Measurements from ENCODE around the gene RAB3IP.

The RAB3IP gene
- total RNA-seq, result 16.1 reads per million, percentile 42 among the genes with 10 or more reads in this experiment

DNA sequence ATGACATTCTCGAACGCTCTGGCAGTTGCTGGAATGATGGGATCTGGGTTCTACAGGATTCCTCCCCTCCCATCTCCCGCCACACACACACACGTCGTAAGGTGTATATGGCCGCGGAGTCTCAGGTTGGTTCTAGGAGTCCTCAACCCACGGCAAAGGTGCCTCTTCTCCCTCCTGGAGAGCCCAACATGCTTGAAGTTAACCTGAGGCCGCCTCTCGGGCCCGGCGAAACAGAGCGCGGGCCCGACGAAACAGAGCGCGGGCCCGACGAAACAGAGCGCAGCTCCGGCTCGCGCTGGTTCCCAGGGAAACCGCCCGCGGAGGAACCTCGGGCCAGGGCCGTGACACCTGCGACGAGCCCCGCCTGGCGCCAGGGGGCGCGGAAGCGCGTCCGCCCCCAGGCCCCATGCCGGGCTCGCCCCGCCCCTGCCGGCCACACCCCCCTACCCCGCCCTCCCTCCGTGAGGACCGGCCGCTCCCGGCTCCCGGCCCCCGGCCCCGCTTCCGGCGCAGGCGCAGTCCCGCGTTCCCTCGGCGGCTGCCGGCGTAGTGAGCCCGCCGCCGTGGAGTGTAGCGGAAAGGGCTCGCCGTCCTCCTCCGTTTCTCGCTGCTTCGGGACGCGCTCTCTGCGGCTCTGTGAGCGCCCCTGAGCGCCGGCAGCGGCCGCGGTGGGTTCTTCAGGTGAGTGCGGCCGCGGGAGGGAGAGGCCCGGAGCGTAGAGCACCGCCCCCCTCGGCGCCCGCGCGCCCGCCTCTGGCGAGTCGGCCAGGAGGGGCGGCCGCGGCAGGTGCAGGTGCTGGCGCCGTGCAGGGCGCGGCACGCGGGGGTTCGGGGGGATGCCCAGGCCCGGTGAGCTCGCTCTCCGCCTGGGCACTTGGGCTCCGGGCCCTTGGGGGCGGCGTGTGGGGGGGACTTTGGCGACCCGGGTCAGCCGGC is at the start of gene RAB3IP:
RAB3IP (plus strand) TSS at position 510 of the 936 bp plus-strand sequence. CDS start 16,549 bp downstream, outside the sequence.
- peak; percentile 86 for DNase-seq

GRCh38 chr12:69689638-69690037 is 49.0 kb upstream of the RAB3IP start:
- DNase-seq, result no peak

- DNase-seq, result no peak
Measured at GRCh38 chr12:69694123-69694522, 44.5 kb upstream of the RAB3IP start.

GRCh38 chr12:69698054-69698453 is 40.6 kb upstream of the RAB3IP start:
- no peak for DNase-seq

DNA sequence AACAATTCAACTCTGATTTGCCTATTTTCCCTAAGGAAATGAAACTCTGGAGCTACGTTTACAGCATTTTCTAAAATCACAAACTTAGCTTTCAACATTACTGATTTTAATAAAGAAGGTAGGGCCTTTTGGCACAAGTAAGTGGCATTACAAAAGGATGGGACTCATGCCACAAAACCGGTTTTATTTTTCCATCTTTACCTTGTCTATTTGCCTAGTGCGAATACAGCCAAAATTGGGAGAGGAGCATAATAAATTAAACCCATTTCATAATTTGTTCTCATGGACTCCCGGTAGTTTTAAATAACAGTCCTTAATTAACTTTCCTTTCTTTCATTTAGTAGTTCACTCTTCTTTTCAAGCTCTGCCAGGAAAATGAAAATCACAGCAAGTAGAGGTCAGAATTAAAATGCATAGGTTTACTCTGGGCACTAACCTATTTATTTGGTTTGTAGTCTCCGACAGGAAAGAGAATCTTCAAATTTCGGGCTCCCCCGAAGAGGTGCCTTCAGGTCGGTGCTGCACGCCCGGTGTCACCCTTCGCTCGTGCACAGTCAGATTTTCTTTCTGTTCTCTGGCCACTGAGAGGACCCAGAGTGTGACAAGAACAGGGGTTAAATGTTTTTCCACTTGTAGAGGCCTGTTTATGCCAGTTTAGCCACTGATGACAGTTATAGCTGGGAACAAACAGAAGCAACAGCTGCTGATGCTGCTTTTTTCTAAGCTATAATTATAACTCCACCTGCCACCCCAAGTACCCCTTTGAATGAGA is 39.7 kb upstream of the RAB3IP start, which contains the start of gene BEST3:
BEST3 (minus strand) TSS at position 535 of the 772 bp plus-strand sequence. CDS start 1,505 bp downstream, outside the sequence.
- DNase-seq, result no peak

DNA sequence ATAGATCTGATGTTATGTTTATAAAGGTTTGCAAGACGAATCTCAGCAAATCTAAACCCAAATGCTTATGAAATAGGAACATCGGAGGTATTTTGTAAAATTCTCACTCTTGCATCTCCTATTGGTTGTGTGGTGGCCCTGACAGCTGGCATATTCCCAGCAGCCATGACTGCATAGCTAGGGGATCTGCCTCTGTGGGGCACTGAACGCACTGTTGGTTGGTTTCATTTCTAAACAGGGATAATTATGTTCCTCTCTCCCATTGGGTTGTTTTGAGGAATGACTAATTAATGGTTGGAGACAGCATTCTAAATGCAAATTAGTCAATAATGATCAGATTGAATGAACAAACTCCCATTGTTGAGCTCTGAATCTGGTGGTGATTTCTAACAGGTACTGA is 36.8 kb upstream of the RAB3IP start:
- DNase-seq, result no peak

- DNase-seq, result no peak
Measured at GRCh38 chr12:69703146-69703642, 35.5 kb upstream of the RAB3IP start.

- DNase-seq, result no peak
Measured at GRCh38 chr12:69704357-69704756, 34.3 kb upstream of the RAB3IP start.

GRCh38 chr12:69708649-69709048 is 30.0 kb upstream of the RAB3IP start:
- DNase-seq, result no peak

DNA sequence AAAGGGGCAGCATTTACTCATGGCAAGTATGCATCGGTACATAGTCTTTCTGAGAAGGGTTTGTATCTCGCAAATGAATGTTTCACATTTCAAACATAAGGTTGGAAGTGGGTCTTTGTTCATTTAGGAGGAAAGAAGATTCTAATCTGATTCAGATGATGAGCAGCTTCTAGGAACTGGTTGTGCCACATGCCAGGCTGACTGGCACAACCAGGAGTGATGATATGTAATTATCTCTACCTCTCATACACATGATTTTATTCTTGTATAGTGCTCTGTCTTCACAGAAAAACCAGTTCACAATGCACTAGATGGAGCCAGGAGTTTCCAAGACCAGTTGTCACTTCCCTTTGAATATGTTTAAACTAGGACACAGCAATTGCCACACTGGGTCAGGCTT is 25.8 kb upstream of the RAB3IP start:
- no peak for DNase-seq

- no peak for DNase-seq
Measured at GRCh38 chr12:69714542-69714941, 24.1 kb upstream of the RAB3IP start.

- no peak for DNase-seq
Measured at GRCh38 chr12:69719336-69720316, 19.0 kb upstream of the RAB3IP start.

DNA sequence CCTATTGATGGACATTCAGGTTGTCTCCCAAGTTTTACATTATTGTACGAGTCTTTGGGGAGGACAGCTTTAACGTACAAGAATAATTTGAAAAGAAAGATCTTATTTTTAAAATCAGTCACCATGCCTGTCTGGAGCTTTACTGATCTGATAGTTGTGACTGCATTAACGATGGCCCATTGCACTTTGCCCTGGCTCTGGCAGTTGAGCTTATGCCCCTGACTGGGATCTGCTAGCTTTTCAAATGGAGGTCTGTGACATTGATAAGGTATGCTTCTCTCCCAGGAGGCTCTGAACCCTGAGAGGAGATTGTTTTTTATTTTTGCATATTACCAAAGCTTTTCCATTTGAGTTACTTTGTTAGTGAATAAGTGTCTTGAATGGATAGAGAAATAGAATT is 17.9 kb upstream of the RAB3IP start:
- no peak for DNase-seq

GRCh38 chr12:69726922-69727321 is 11.7 kb upstream of the RAB3IP start:
- DNase-seq, result no peak

DNA sequence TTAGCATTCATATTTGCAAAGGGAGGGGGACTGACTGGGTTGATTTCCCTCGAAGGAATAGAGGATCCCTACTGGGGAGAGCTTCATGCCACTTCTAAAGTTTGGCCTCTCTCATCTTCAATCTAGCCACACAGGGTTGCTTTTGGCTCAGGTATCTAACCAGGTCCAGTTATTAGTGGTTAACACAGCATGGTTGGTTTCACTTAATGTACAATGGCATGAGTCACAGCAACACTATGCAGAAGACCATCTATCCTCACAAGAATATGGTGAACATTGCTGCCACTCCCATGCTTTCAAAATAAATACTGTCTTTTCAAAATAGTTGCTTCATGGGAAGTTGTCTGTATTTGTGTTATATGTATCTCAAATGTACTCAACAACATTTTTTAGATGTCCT is 6.6 kb upstream of the RAB3IP start:
- DNase-seq, result no peak

DNA sequence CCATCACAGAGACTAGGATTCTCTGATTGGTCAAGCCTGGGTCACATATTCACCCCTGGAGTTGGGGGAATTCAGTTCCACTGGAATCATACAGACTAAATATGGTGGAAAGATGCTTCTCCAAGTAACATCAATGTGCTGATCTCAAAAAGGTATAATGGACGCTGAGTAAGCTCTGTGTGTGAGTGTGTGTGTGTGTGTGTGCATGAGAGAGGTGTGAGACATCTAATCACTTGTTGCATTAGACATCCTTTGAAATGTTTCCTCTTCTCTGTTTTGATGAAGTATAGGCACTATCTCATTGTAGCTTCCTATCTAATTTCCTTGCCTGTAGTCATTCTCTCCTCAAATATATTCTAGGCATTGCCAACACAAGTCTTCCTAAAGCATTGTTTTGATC is 5.0 kb upstream of the RAB3IP start:
- DNase-seq, result no peak

GRCh38 chr12:69739287-69740191 is 879 bp downstream of the RAB3IP start:
- peak; percentile 66 for DNase-seq

- DNase-seq, result no peak
Measured at GRCh38 chr12:69744109-69744508, 5.4 kb downstream of the RAB3IP start.

DNA sequence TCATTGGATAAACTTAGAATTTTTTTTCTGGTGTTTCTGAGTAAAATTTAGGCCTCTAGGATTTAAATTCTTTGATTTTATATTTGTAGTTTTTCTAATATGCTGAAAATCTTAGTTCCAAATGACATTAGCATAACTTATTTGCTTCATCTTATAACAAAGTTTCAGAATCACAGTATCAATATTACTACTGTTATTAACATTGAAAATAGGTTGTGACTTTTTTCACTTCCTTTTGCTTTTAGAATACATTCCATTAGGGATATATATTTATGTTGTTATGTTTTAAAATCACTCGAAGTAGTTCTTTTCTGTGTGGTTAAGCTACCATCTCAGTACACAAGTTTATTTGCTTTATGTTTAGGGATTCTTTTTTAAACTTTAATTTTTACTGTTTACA is 12.8 kb downstream of the RAB3IP start:
- no peak for DNase-seq

DNA sequence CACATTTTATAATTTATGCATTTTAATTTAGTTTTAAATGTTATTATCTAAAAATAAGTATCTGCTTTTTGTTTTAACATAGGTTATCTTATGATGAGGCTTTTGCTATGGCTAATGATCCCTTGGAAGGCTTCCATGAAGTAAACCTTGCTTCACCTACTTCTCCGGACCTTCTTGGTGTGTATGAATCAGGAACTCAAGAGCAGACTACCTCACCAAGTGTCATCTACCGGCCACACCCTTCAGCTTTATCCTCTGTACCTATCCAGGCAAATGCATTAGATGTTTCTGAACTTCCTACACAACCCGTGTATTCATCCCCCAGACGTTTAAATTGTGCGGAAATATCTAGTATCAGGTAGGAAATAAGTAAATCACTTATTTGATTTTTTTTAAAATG is 16.6 kb downstream of the RAB3IP start:
- no peak for DNase-seq

Data from effector CD4-positive, alpha-beta T cell (primary cell).